ENCODE data around the gene GCFC2. TPM values are rescaled to one million over a fixed set of nuclear protein-coding genes. Genes with fewer than 3 reads are reported as not detected.

GCFC2 gene
- total and polyA plus RNA-seq, 2 of the 13 experiments (the other 11 are each of a cell fraction or from before 2014, with no cell fraction given) = 26.8 to 49.0 TPM

DNA sequence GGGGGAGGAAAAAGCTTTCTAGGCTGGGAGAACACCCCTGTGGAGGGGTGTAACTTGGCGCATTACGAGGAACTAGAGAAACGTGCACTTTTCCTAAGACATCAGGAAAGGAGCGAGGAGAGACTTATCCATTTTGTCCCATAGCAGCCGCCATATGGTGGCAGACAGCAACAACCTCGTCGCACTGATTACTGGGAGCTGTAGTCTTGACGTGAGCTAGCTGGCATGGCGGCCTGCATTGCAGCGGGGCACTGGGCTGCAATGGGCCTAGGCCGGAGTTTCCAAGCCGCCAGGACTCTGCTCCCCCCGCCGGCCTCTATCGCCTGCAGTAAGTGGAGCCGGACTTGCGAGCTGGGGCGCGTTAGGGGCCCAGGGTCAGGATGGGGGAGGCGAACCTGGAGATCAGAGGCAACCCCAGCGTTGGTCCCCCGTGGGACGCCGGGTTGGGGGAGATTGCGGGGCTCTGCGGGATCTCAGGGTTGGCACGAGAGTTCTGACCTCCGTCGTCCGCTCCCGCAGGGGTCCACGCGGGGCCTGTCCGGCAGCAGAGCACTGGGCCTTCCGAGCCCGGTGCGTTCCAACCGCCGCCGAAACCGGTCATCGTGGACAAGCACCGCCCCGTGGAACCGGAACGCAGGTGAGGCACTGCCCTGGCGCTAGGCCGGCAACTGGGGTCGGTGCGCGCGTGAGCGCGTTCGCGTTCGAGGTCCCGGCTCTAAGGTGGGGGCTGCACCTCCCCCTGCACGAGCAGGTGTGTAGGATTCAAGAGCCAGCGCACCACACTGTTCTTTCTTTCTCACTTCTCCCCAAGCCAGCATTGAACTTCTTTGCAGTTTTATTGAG, 63.9 kb downstream of the GCFC2 start, which contains the start of gene MRPL19 (continued):
- TF ChIP-seq AKNA (CRISPR knock-in tag; IDR thresholded peaks at IDR 0.05; ENCODE audit: borderline replicate concordance) (no peak), MAZ (IDR thresholded peaks at IDR 0.05; ENCODE audit: borderline replicate concordance, low read depth, low read length) (no peak), MAZ (CRISPR knock-in tag; IDR thresholded peaks at IDR 0.05; ENCODE audit: low read depth) (peak; percentile 93), ATRX (CRISPR knock-in tag; IDR thresholded peaks at IDR 0.05; ENCODE audit: borderline replicate concordance) (no peak), ZBTB20 (CRISPR knock-in tag; IDR thresholded peaks at IDR 0.05; ENCODE audit: borderline replicate concordance, low read depth) (peak; percentile 83), MAFK (conservative IDR thresholded peaks at IDR 0.05 in 1 of 2, IDR thresholded peaks at IDR 0.05 in 1 of 2; ENCODE audit: low read length in 2 of 2) (no peak), RARG (CRISPR knock-in tag; IDR thresholded peaks at IDR 0.05; ENCODE audit: low read depth) (peak; percentile 77; the same call in 1 of the 2 replicates), ZNF7 (CRISPR knock-in tag; IDR thresholded peaks at IDR 0.05) (no peak), ZNF766 (CRISPR knock-in tag; IDR thresholded peaks at IDR 0.05; ENCODE audit: borderline replicate concordance) (peak; percentile 34; the same call in 1 of the 2 replicates), ZBTB40 (IDR thresholded peaks at IDR 0.05) (no peak), ZBTB40 (CRISPR knock-in tag; IDR thresholded peaks at IDR 0.05) (peak; percentile 91)
- TF ChIP-seq, protein P1, sequence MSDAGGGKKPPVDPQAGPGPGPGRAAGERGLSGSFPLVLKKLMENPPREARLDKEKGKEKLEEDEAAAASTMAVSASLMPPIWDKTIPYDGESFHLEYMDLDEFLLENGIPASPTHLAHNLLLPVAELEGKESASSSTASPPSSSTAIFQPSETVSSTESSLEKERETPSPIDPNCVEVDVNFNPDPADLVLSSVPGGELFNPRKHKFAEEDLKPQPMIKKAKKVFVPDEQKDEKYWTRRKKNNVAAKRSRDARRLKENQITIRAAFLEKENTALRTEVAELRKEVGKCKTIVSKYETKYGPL (CRISPR knock-in tag; IDR thresholded peaks at IDR 0.05) = peak; percentile 72; the same call in 1 of the 2 replicates
